Astrocyte of the spinal cord (primary cell): ENCODE data around the gene NT5DC2.

Experiments
- DNase-seq: peaks from one replicate; pipeline ENCODE4 v3.0.0; 2011; ENCODE audit warnings: low read depth, low spot score
- H3K4me3 ChIP-seq: 2 replicates; pipeline ENCODE4 v1.5.1; 2011; ENCODE audit warnings: low read depth, mild to moderate bottlenecking, low read length, moderate library complexity
- in situ Hi-C: cut with HindIII; loops from 2 replicates; pipeline ENCODE4 v1.10.0; 2017; ENCODE audit warnings: low sequenced_read_pairs
- TF ChIP-seq, protein P1 (sequence below): IDR thresholded peaks from 2 replicates; pipeline ENCODE4 v1.5.1; 2012; ENCODE audit warnings: low read depth, mild to moderate bottlenecking, low read length, inconsistent platforms

Gene NT5DC2

DNA sequence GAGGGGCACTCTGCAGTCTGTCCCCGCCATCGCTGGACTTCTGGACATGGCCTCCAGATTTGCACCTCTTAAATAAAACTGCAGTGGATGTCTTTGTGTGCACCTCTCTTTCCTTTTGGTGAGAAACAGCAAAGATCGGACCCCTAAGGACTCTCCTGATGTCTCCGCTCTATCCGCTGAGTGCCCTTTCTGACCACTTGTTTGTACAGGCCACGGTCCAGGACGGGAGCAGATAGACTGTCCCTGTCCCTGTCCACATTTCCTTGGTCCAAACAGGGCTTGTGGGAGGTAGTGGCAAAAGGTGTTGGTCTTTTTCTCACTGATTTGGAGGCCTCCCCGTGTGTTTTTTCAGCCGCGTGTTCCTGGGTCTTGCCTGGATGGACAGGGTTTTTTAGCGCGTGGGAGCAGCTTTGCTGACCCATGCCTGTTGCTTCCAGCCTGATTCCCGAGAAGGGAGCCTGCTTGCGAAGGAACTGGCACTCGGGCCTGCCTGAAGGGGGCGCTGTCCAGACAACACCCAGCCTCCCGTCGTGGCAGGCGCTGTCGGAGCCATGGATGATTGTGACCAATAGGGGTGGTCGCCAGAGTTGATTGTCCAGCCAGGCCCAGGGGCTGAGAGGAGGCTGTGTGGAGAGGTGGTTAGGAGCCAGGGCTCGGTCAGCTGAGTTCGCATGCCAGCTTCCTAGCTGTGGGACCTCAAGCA is 51.7 kb downstream of the NT5DC2 start:
- no peak for DNase-seq
- TF ChIP-seq, protein P1, sequence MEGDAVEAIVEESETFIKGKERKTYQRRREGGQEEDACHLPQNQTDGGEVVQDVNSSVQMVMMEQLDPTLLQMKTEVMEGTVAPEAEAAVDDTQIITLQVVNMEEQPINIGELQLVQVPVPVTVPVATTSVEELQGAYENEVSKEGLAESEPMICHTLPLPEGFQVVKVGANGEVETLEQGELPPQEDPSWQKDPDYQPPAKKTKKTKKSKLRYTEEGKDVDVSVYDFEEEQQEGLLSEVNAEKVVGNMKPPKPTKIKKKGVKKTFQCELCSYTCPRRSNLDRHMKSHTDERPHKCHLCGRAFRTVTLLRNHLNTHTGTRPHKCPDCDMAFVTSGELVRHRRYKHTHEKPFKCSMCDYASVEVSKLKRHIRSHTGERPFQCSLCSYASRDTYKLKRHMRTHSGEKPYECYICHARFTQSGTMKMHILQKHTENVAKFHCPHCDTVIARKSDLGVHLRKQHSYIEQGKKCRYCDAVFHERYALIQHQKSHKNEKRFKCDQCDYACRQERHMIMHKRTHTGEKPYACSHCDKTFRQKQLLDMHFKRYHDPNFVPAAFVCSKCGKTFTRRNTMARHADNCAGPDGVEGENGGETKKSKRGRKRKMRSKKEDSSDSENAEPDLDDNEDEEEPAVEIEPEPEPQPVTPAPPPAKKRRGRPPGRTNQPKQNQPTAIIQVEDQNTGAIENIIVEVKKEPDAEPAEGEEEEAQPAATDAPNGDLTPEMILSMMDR: peak; percentile 53
- in situ Hi-C loops: no loop called here
- no peak overlapping the region for H3K4me3 ChIP-seq

DNA sequence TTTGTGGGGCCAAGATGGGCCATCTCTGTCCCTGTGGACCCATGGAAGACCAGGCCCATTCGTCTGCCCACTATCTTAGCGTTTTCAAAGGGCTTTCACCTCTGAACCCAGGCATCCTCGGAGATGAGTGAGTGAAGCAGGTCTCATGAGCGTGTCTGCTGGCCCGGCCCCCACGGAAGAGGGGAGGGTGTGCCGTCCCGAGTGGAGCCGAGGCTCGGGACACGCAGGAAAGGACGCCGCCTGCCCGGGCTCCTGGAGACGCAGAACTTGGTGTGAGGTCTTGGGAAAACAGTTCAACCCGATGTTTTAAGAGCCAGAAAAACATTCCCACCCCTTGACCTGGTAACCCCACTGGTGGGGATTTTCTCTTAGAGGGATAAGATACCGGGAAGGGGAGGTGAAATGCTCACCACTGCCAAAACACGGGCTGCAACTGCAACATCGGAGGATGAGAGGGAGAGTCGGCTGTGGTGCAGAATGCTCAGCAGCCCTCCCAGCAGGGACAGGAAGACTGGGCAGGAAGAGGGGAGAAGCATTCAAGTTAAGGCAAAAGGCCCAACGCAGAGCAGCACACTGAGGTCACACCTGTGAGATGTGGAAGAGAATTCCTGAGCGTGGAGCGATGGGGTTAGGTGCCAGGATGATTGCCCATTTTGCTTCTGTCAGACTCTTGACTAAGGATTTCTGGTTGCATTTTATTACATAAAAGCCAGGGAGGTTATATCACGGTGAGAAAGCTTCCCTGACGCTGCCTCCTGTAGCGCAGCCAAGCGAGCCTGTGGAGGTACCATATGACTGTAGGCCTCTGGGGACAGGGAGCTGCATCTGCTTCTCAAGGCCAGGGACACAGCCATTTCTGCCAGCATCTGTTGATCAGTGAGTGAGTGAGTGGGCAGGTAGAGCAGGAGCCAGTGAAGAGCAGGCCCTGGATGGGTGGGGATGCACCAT is 52.6 kb downstream of the NT5DC2 start:
- DNase-seq: no peak
- in situ Hi-C loops: no loop called here
- TF ChIP-seq, protein P1: no peak
- H3K4me3 ChIP-seq: no peak overlapping the region

DNA sequence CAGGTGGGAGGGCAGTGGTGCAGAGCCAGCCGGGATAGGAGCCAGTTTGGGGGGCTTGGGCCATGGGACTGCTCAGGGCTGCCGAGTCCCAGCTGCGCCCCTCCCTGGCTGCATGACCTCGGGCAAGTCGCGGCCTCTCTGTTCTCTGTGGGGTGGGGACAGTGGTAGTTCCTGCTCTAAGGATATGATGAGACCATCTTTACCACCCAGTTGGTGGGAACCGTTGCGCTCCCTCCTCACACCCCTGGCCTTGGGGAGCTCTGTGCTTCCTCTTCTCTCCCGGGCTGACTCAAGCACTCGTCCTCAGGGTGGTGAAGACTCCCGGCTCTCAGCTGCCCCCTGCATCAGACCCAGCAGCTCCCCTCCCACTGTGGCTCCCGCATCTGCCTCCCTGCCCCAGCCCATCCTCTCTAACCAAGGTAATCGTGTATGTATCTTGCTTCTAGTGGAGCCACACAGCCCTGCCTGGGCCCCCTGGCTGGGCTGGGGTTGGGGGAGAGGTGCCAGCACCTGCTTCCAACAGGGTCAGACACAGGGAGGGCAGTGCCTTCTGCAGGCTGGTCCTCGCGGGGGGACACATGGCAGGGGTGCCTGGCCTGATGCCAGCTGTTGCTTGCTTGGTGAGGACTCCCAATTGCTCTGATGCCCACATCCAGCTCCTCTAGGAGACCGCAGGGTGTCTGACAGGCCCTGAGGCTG is 53.6 kb downstream of the NT5DC2 start:
- DNase-seq: no peak
- TF ChIP-seq, protein P1: no peak
- in situ Hi-C loops: no loop called here
- no peak overlapping the region for H3K4me3 ChIP-seq

DNA sequence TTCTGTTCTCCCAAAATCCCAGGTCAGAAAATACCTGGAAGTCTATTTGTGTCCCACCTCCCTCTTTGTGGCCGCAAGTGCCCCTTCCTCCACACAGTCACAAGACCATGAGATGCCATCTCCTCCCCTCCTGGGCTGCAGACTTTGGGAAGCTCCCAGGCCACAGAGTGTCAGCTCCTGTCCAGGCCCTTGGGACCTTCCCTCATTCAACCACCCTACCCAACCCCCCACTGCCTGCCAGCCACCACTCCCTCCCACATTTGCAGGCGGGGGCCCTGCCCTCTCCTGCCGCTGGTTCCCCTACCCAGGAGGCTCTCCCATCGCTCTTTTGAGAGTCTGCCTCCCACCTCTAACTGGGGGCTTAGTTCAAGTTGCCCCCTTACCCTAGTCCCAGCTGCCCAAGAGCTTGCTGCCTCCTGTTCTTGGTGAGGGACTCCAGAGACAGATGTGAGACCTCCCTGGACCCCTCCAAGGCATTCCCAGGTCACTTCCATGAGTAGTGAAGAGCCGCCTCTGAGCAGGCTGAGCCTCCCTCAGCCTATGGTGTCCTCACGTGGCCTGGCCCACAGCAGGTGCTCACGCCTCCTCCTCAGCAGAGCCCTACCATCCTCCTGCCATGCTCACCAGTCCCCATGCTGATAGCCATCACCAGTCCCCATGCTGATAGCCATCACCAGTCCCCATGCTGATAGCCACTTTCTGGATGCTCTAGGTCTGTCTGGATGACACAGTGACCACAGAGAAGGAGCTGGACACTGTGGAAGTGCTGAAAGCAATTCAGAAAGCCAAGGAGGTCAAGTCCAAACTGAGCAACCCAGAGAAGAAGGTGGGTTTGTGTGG is 54.4 kb downstream of the NT5DC2 start:
- DNase-seq: no peak
- TF ChIP-seq, protein P1: no peak
- no peak overlapping the region for H3K4me3 ChIP-seq
- in situ Hi-C loops: no loop called here

DNA sequence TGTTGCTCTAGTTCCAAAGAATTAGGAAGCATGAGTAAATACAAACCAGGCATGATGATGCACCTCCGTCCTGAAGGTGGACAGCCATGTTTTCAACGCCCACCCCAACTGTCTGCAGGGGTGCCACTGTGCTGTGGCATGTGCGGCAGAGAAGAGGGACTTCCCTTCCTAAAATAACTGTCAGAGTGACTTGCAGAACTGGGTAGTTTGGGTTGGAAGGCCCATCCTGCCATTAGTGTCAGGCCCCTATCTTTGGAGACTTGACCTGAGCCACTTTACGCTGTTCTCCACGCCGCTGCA is 55.9 kb downstream of the NT5DC2 start:
- in situ Hi-C loops: no loop called here
- no peak for DNase-seq
- TF ChIP-seq, protein P1: no peak
- no peak overlapping the region for H3K4me3 ChIP-seq
